Tibial nerve (tissue), 4 donors: ENCODE data around the gene KLRF2. TPM values are rescaled to one million over a fixed set of nuclear protein-coding genes. Genes with fewer than 3 reads are reported as not detected.
"Not testable (repeated sequence)": the region's sequence is repeated elsewhere in the genome, so short reads cannot be mapped to it uniquely, and the experiment has no call there.

Source experiments
- DNase-seq, 2 donors: peaks; one replicate each; pipeline ENCODE4 v3.0.0-alpha.2; 2019; ENCODE audit warnings: low spot score in 2 of 2
- H3K27ac ChIP-seq, 4 donors: fragments of 200-600 bp; sonication (generic) in 3 of 4; one replicate each; pipeline ENCODE4 v1.5.1; 2017 to 2019; ENCODE audit warnings: mild to moderate bottlenecking in 1 of 4
- H3K27me3 ChIP-seq, 2 donors: fragments of 200-600 bp; sonication (generic) in 1 of 2; one replicate each; pipeline versions ENCODE4 v1.5.1 to v1.6.0; 2017 to 2019
- H3K36me3 ChIP-seq, 3 donors: fragments of 200-600 bp; sonication (generic); one replicate each; pipeline ENCODE4 v1.5.1; 2018 to 2019
- H3K4me1 ChIP-seq, 4 donors: fragments of 200-600 bp; sonication (generic) in 3 of 4; one replicate each; pipeline ENCODE4 v1.5.1; 2017 to 2019
- H3K4me3 ChIP-seq, 4 donors: fragments of 200-600 bp; sonication (generic) in 3 of 4; one replicate each; pipeline ENCODE4 v1.5.1; 2017 to 2019; ENCODE audit warnings: mild to moderate bottlenecking in 1 of 4, moderate library complexity in 1 of 4
- H3K9me3 ChIP-seq, 4 donors: fragments of 200-600 bp; sonication (generic) in 3 of 4; one replicate each; pipeline ENCODE4 v1.5.1; 2017 to 2019
- CTCF ChIP-seq, 5 experiments: fragments of 200-600 bp in 3 of 5; fragments of 450-650 bp in 2 of 5; sonication (generic) in 3 of 5; IDR thresholded peaks; one replicate each; pipeline ENCODE4 v1.5.1; 2016 to 2019; ENCODE audit warnings: antibody characterized with exemption in 5 of 5, mild to moderate bottlenecking in 3 of 5, moderate library complexity in 2 of 5
- EP300 ChIP-seq, 2 donors: sonication (generic); formaldehyde crosslinking; IDR thresholded peaks; one replicate each; pipeline ENCODE4 v1.6.1; 2017; ENCODE audit warnings: antibody characterized with exemption in 2 of 2, mild to moderate bottlenecking in 1 of 2
- POLR2A ChIP-seq, 2 donors: fragments of 450-650 bp; IDR thresholded peaks; one replicate each; pipeline ENCODE4 v1.6.1; 2017; ENCODE audit warnings: antibody characterized with exemption in 2 of 2, mild to moderate bottlenecking in 2 of 2, moderate library complexity in 2 of 2
- WGBS, 2 donors: methylation state at CpG; one replicate each; pipeline ENCODE4 v1.1.5; 2018; 5-methylcytosine and 5-hydroxymethylcytosine counted together
- total RNA-seq, 4 donors: library from RNA; depleted of rRNA; stranded (reverse); fragments of >200 nt; gene quantifications; one replicate each; pipeline ENCODE4 v1.1.0, GENCODE V29; 2016

The KLRF2 gene
- total RNA-seq, 4 donors from 2014 or later: not detected

- Histone ChIP-seq H3K9me3 (no peaks in the 10 kb centered on the region), H3K27ac (peak overlapping the region; percentile 61 to 89 (median 88)), H3K27me3 (no peaks in the 10 kb centered on the region), H3K36me3 (no peaks in the 10 kb centered on the region), H3K4me3 (peak overlapping the region; percentile 28 to 51 (median 42)), H3K4me1 (peaks cover 0 to 34% (median 0%) of the 10 kb centered on the region in 4 donors)
- TF ChIP-seq POLR2A (IDR thresholded peaks at IDR 0.05): no peak
- WGBS, 2 donors: 58 to 65% methylated on average over 2 of the region's 2 CpGs
- DNase-seq: no peak
Observed at GRCh38 chr12:9870286-9870866, 10.9 kb upstream of the KLRF2 start.

- H3K27ac ChIP-seq: peak overlapping the region in 1 of 4 donors; percentile 18
- TF ChIP-seq POLR2A (IDR thresholded peaks at IDR 0.05) (no peak), EP300 (IDR thresholded peaks at IDR 0.05) (no peak)
- H3K27me3 ChIP-seq: no peaks in the 10 kb centered on the region
- WGBS, 2 donors: 77 to 81% methylated on average over 3 of the region's 3 CpGs
- H3K4me1 ChIP-seq: peaks cover 0 to 24% (median 0%) of the 10 kb centered on the region in 4 donors
- no peak for DNase-seq
- H3K9me3 ChIP-seq: no peaks in the 10 kb centered on the region
- H3K36me3 ChIP-seq: no peaks in the 10 kb centered on the region
- H3K4me3 ChIP-seq: no peak overlapping the region
Observed at GRCh38 chr12:9872162-9872561, 9.1 kb upstream of the KLRF2 start.

- no peaks in the 10 kb centered on the region for H3K9me3 ChIP-seq
- TF ChIP-seq CTCF (IDR thresholded peaks at IDR 0.05) (no peak), EP300 (IDR thresholded peaks at IDR 0.05) (no peak), POLR2A (IDR thresholded peaks at IDR 0.05) (no peak)
- DNase-seq: no peak
- H3K4me1 ChIP-seq: peaks cover 0 to 24% (median 0%) of the 10 kb centered on the region in 4 donors
- peak overlapping the region in 1 of 4 donors; percentile 18 for H3K27ac ChIP-seq
- H3K4me3 ChIP-seq: no peak overlapping the region
- no peaks in the 10 kb centered on the region for H3K27me3 ChIP-seq
- WGBS, 2 donors: 62 to 70% methylated on average over 11 of the region's 11 CpGs
- H3K36me3 ChIP-seq: no peaks in the 10 kb centered on the region
Observed at GRCh38 chr12:9872742-9873141, 8.5 kb upstream of the KLRF2 start.

GRCh38 chr12:9876120-9876519 lies 5.2 kb upstream of the KLRF2 start:
- not testable (repeated sequence) for H3K4me3 ChIP-seq, H3K9me3 ChIP-seq, DNase-seq, H3K36me3 ChIP-seq, H3K27me3 ChIP-seq, H3K27ac ChIP-seq
- peaks cover 0 to 17% (median 0%) of the 10 kb centered on the region in 4 donors for H3K4me1 ChIP-seq
- WGBS, 2 donors: 97 to 98% methylated on average over 8 to 10 of the region's 26 CpGs

- Histone ChIP-seq H3K27me3 (no peaks in the 10 kb centered on the region), H3K4me1 (no peaks in the 10 kb centered on the region), H3K9me3 (no peaks in the 10 kb centered on the region), H3K4me3 (no peak overlapping the region), H3K27ac (no peak overlapping the region), H3K36me3 (no peaks in the 10 kb centered on the region)
- 59 to 76% methylated on average over 4 of the region's 4 CpGs for WGBS, 2 donors
- TF ChIP-seq CTCF (IDR thresholded peaks at IDR 0.05) (no peak), POLR2A (IDR thresholded peaks at IDR 0.05) (no peak), EP300 (IDR thresholded peaks at IDR 0.05) (no peak)
- DNase-seq: no peak
Observed at GRCh38 chr12:9880532-9881078, 684 bp upstream of the KLRF2 start.

GRCh38 chr12:9881988-9882387 lies 699 bp downstream of the KLRF2 start:
- Histone ChIP-seq H3K27me3 (no peaks in the 10 kb centered on the region), H3K4me1 (no peaks in the 10 kb centered on the region), H3K36me3 (no peaks in the 10 kb centered on the region), H3K27ac (no peak overlapping the region), H3K4me3 (no peak overlapping the region), H3K9me3 (no peaks in the 10 kb centered on the region)
- TF ChIP-seq POLR2A (IDR thresholded peaks at IDR 0.05) (no peak), EP300 (IDR thresholded peaks at IDR 0.05) (no peak), CTCF (IDR thresholded peaks at IDR 0.05) (no peak)
- WGBS, 2 donors: 62 to 72% methylated on average over 5 of the region's 5 CpGs
- no peak for DNase-seq
